Measurements from ENCODE around the gene IGHMBP2. TPM values are rescaled to one million over a fixed set of nuclear protein-coding genes. Genes with fewer than 3 reads are reported as not detected.

IGHMBP2 gene
- polyA plus RNA-seq, 2 donors, result 10.9 to 22.3 TPM

DNA sequence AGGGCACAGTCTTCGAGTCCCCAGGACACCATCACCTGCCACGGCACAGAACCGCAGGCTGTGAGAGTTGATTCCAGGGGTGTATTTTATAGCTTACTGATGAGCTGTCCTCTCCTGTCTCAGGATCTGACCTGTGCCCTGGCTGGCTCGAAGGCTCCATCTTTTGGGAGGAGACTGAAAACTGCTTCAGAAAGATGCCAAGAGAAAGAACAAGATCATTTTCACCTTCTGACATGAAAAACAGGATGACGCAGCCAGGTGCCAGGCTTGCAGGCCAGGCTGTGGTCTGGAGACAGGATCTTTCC lies 74.9 kb downstream of the IGHMBP2 start:
- no peaks in the 10 kb centered on the region for H3K27me3 ChIP-seq (ENCODE audit: control insufficient read depth in 1 of 2, insufficient read depth in 2 of 2, low read length in 2 of 2)
- no peak overlapping the region for H3K4me3 ChIP-seq (ENCODE audit: low read depth in 1 of 2, low read length in 2 of 2)
- no peaks in the 10 kb centered on the region for H3K36me3 ChIP-seq (ENCODE audit: control insufficient read depth in 2 of 2, insufficient read depth in 2 of 2, low read length in 1 of 2)
- no peak overlapping the region for H3K27ac ChIP-seq (ENCODE audit: low read depth in 2 of 2, low read length in 1 of 2)
- 71 to 77% methylated on average over 5 of the region's 5 CpGs for WGBS, 2 donors
- no peaks in the 10 kb centered on the region for H3K9me3 ChIP-seq (ENCODE audit: control insufficient read depth in 2 of 2, insufficient read depth in 1 of 2, low read depth in 1 of 2, low read length in 1 of 2)
- H3K4me1 ChIP-seq (ENCODE audit: control insufficient read depth in 2 of 2, insufficient read depth in 2 of 2, low read length in 1 of 2), result no peaks in the 10 kb centered on the region

DNA sequence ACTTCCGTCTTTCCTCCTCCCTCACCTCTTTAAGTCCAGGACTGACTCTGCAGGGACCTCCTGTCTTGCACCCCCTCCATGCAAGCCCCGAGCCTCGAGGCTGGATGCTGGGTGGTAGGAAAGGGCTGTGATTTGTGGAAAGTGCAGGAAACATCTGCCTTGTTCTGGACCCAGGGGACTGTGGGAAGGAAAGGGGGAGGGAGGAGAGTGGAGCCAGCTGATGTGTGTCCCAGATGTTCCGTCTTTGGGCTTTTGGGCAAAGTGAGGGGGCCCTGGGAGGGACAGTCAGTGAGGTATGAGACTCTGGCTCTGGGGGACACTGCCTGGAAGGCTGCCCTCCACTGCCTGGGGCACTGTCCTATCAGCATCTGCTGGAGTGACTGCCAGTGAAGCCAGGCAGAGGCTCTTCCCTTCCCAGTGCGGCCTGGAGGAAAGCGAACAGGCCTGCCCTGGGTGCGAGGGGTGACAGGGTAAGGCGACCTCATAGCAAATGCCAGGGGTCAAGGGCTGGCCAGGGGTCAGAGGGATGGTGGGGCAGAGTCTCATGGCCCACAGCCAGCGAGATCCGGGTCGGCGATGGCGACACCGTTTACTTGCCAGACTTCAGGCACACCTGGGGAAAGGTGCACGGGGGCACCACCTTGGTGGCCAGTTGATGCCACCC lies 75.4 kb downstream of the IGHMBP2 start:
- H3K4me1 ChIP-seq (ENCODE audit: control insufficient read depth in 2 of 2, insufficient read depth in 2 of 2, low read length in 1 of 2), result no peaks in the 10 kb centered on the region
- no peaks in the 10 kb centered on the region for H3K36me3 ChIP-seq (ENCODE audit: control insufficient read depth in 2 of 2, insufficient read depth in 2 of 2, low read length in 1 of 2)
- no peak overlapping the region for H3K27ac ChIP-seq (ENCODE audit: low read depth in 2 of 2, low read length in 1 of 2)
- no peaks in the 10 kb centered on the region for H3K9me3 ChIP-seq (ENCODE audit: control insufficient read depth in 2 of 2, insufficient read depth in 1 of 2, low read depth in 1 of 2, low read length in 1 of 2)
- H3K27me3 ChIP-seq (ENCODE audit: control insufficient read depth in 1 of 2, insufficient read depth in 2 of 2, low read length in 2 of 2), result no peaks in the 10 kb centered on the region
- 61 to 67% methylated on average over 15 of the region's 15 CpGs for WGBS, 2 donors
- H3K4me3 ChIP-seq (ENCODE audit: low read depth in 1 of 2, low read length in 2 of 2), result no peak overlapping the region

DNA sequence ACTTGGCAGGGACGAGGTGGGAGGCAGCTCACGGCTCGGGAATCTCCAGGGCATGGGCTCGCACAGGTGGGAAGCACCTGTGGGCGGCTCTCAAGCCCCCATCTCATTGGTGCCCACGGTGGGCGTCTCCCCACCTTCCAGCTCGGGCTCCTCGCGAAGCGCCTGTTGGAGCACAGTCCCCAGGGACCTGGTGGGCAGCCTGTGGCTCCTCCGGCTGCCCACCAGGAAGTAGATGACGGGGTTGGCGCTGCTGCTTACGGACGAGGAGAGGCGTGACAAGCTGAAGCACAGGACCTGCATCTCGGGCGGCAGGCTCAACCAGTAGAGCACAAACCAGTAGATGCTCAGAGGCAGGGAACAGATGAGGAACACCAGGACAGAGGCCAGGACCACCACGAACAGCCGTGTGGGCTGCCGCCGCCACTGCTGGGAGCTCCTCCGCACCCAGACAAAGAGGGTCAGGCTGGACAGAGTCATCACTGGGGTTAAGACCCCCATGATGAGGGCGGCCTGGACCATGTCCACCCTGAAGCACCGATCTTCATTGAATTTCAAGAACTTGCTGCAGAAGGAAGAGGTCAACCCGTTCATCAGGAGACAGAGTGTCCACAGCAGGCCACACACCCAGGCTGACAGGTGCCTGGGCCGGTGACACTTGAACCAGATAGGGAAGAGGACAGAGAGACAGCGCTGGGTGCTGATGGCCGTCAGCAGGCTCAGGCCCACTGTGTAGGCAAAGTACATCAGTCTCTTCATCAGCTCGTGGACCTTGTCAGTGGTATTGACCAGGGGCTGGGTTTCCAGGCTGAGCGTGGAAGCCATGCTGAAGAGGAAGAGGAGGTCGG lies 76.5 kb downstream of the IGHMBP2 start:
- no peaks in the 10 kb centered on the region for H3K9me3 ChIP-seq (ENCODE audit: control insufficient read depth in 2 of 2, insufficient read depth in 1 of 2, low read depth in 1 of 2, low read length in 1 of 2)
- H3K27me3 ChIP-seq (ENCODE audit: control insufficient read depth in 1 of 2, insufficient read depth in 2 of 2, low read length in 2 of 2), result no peaks in the 10 kb centered on the region
- H3K4me3 ChIP-seq (ENCODE audit: low read depth in 1 of 2, low read length in 2 of 2), result no peak overlapping the region
- no peaks in the 10 kb centered on the region for H3K36me3 ChIP-seq (ENCODE audit: control insufficient read depth in 2 of 2, insufficient read depth in 2 of 2, low read length in 1 of 2)
- H3K27ac ChIP-seq (ENCODE audit: low read depth in 2 of 2, low read length in 1 of 2), result no peak overlapping the region
- H3K4me1 ChIP-seq (ENCODE audit: control insufficient read depth in 2 of 2, insufficient read depth in 2 of 2, low read length in 1 of 2), result no peaks in the 10 kb centered on the region
- 82 to 83% methylated on average over 33 of the region's 33 CpGs for WGBS, 2 donors

DNA sequence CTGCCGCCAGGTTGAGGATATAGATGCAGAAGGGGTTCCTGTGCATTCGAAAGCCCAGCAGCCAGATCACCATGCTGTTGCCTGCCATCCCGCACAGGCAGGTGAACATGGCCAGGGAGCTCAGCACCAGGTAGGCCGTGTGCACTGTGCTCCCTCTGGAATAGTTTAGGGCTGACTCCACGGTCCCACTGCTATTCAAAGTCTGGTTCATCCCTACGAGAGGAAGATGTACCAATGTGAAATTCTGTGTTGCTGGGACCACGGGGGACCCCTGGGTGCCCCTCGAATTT lies 77.0 kb downstream of the IGHMBP2 start, which contains the start of gene MRGPRD:
MRGPRD (minus strand) TSS at position 211 of the 290 bp plus-strand sequence; CDS start at position 211, 0 bp downstream.
- Histone ChIP-seq H3K9me3 (ENCODE audit: control insufficient read depth in 2 of 2, insufficient read depth in 1 of 2, low read depth in 1 of 2, low read length in 1 of 2) (no peaks in the 10 kb centered on the region), H3K4me3 (ENCODE audit: low read depth in 1 of 2, low read length in 2 of 2) (no peak within 1 kb of the TSS), H3K36me3 (ENCODE audit: control insufficient read depth in 2 of 2, insufficient read depth in 2 of 2, low read length in 1 of 2) (no peaks in the 10 kb centered on the region), H3K4me1 (ENCODE audit: control insufficient read depth in 2 of 2, insufficient read depth in 2 of 2, low read length in 1 of 2) (no peaks in the 10 kb centered on the region), H3K27ac (ENCODE audit: low read depth in 2 of 2, low read length in 1 of 2) (no peak within 1 kb of the TSS), H3K27me3 (ENCODE audit: control insufficient read depth in 1 of 2, insufficient read depth in 2 of 2, low read length in 2 of 2) (no peaks in the 10 kb centered on the region)
- 73 to 77% methylated on average over 8 of the region's 8 CpGs for WGBS, 2 donors

DNA sequence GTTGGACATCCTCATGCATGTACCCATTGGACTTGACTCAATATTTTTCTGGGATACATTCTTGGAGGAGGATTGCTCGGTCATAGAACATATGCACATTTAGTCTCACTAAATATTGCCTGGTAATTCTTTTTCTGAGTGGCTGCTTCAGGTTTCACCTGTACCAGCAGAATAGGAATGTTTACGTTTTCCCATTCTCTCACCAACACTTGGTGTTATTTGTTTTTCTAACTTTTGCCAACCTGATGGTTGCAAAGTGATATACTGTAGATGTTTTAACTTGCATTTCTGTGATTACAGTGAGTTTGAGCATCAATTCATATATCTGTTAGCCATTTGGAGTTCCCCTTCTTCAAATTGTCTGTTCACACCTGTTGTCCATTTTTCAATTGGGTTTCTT lies 78.4 kb downstream of the IGHMBP2 start:
- Histone ChIP-seq H3K4me1 (ENCODE audit: control insufficient read depth in 2 of 2, insufficient read depth in 2 of 2, low read length in 1 of 2) (no peaks in the 10 kb centered on the region), H3K9me3 (ENCODE audit: control insufficient read depth in 2 of 2, insufficient read depth in 1 of 2, low read depth in 1 of 2, low read length in 1 of 2) (no peaks in the 10 kb centered on the region), H3K4me3 (ENCODE audit: low read depth in 1 of 2, low read length in 2 of 2) (no peak overlapping the region), H3K27me3 (ENCODE audit: control insufficient read depth in 1 of 2, insufficient read depth in 2 of 2, low read length in 2 of 2) (no peaks in the 10 kb centered on the region), H3K27ac (ENCODE audit: low read depth in 2 of 2, low read length in 1 of 2) (no peak overlapping the region), H3K36me3 (ENCODE audit: control insufficient read depth in 2 of 2, insufficient read depth in 2 of 2, low read length in 1 of 2) (no peaks in the 10 kb centered on the region)
- 92 to 93% methylated on average over 2 of the region's 2 CpGs for WGBS, 2 donors

DNA sequence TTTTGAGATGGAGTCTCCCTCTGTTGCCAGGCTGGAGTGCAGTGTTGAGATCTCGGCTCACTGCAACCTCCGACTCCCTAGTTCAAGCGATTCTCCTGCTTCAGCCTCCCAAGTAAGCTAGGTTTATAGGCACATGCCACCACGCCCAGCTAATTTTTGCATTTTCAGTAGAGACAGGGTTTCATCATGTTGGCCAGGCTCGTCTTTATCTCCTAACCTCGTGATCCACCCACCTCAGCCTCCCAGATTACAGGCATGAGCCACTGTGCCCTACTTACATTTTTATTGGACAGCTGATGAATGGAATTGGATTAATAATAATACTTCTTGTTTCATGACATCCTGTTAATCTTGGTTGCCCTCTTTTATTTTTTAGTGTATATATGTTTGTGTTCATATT lies 80.1 kb downstream of the IGHMBP2 start:
- H3K4me3 ChIP-seq (ENCODE audit: low read depth in 1 of 2, low read length in 2 of 2), result no peak overlapping the region
- no peaks in the 10 kb centered on the region for H3K27me3 ChIP-seq (ENCODE audit: control insufficient read depth in 1 of 2, insufficient read depth in 2 of 2, low read length in 2 of 2)
- no peaks in the 10 kb centered on the region for H3K36me3 ChIP-seq (ENCODE audit: control insufficient read depth in 2 of 2, insufficient read depth in 2 of 2, low read length in 1 of 2)
- 76% methylated on average over 6 of the region's 6 CpGs for WGBS, 2 donors
- H3K27ac ChIP-seq (ENCODE audit: low read depth in 2 of 2, low read length in 1 of 2), result no peak overlapping the region
- H3K4me1 ChIP-seq (ENCODE audit: control insufficient read depth in 2 of 2, insufficient read depth in 2 of 2, low read length in 1 of 2), result no peaks in the 10 kb centered on the region
- no peaks in the 10 kb centered on the region for H3K9me3 ChIP-seq (ENCODE audit: control insufficient read depth in 2 of 2, insufficient read depth in 1 of 2, low read depth in 1 of 2, low read length in 1 of 2)

DNA sequence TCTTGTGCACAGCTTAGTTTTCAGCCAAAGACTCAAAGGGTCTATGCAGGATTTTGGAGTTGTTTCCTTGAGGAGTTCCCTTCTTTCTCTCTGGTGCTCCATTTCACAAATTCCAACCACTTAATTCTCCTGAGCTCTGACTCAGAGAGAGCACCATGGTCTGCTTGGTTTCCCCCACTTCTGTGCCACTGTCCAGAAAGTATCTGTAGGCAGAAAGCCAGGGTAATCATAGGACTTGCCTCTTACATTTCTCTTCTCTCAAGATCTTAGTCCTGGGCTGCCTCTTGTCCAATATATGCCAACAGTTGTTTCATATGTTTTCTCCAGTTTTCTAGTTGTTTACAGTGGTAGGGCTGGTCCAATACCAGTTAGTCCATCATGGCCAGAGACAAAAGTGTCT lies 83.5 kb downstream of the IGHMBP2 start:
- Histone ChIP-seq H3K4me3 (ENCODE audit: low read depth in 1 of 2, low read length in 2 of 2) (no peak overlapping the region), H3K4me1 (ENCODE audit: control insufficient read depth in 2 of 2, insufficient read depth in 2 of 2, low read length in 1 of 2) (no peaks in the 10 kb centered on the region), H3K27ac (ENCODE audit: low read depth in 2 of 2, low read length in 1 of 2) (no peak overlapping the region), H3K27me3 (ENCODE audit: control insufficient read depth in 1 of 2, insufficient read depth in 2 of 2, low read length in 2 of 2) (no peaks in the 10 kb centered on the region), H3K9me3 (ENCODE audit: control insufficient read depth in 2 of 2, insufficient read depth in 1 of 2, low read depth in 1 of 2, low read length in 1 of 2) (no peaks in the 10 kb centered on the region), H3K36me3 (ENCODE audit: control insufficient read depth in 2 of 2, insufficient read depth in 2 of 2, low read length in 1 of 2) (no peaks in the 10 kb centered on the region)

DNA sequence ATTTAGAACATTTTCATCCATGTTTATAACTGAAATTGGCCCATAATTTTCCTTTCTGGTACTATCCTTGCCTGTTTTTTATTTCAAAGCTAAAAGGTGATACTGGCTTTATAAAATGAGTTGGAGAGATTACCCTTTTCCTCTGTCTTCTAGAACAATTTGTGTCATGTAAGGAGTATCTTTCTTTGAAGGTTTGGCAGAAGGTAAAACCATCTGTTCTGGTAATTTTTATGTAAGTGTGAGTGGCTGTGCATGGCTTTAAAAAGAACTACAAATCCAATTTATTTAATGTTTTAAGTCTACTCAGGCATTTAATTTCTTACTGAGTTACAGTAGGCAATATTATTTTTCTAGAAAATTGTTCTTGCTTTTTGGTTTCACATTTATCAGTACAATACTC lies 84.8 kb downstream of the IGHMBP2 start:
- H3K27ac ChIP-seq (ENCODE audit: low read depth in 2 of 2, low read length in 1 of 2), result no peak overlapping the region
- H3K27me3 ChIP-seq (ENCODE audit: control insufficient read depth in 1 of 2, insufficient read depth in 2 of 2, low read length in 2 of 2), result no peaks in the 10 kb centered on the region
- no peak overlapping the region for H3K4me3 ChIP-seq (ENCODE audit: low read depth in 1 of 2, low read length in 2 of 2)

More for the DNA sequence above, 84.8 kb downstream of the IGHMBP2 start:
- no peaks in the 10 kb centered on the region for H3K36me3 ChIP-seq (ENCODE audit: control insufficient read depth in 2 of 2, insufficient read depth in 2 of 2, low read length in 1 of 2)
- no peaks in the 10 kb centered on the region for H3K9me3 ChIP-seq (ENCODE audit: control insufficient read depth in 2 of 2, insufficient read depth in 1 of 2, low read depth in 1 of 2, low read length in 1 of 2)
- no peaks in the 10 kb centered on the region for H3K4me1 ChIP-seq (ENCODE audit: control insufficient read depth in 2 of 2, insufficient read depth in 2 of 2, low read length in 1 of 2)
